Adipose tissue (tissue), 3 donors: Measurements from ENCODE around the gene LYG1. TPM values are rescaled to one million over a fixed set of nuclear protein-coding genes. Genes with fewer than 3 reads are reported as not detected.
"Not testable (repeated sequence)": the region's sequence is repeated elsewhere in the genome, so short reads cannot be mapped to it uniquely, and the experiment has no call there.

ENCODE experiments used
- H3K27ac ChIP-seq: one replicate; pipeline ENCODE4 v1.5.1; 2013; ENCODE audit warnings: low read depth, low read length
- WGBS, 3 donors: extraction: QIAGEN DNeasy Blood & Tissue Kit; methylation state at CpG; one replicate each; pipeline ENCODE4 v1.1.7; 2013; 5-methylcytosine and 5-hydroxymethylcytosine counted together
- polyA plus RNA-seq, 3 donors: library from polyadenylated mRNA; stranded (reverse); fragments of 200-250 nt; gene quantifications; one replicate each; pipeline ENCODE4 v1.2.3, GENCODE V29; 2013
- donor health status: healthy with polysubstance abuse.
- donor health status: Bipolar disorder and iron deficiency.
- donor health status: healthy.

LYG1 gene
- polyA plus RNA-seq, 3 donors, result 0.59 to 2.9 (median 0.65) TPM

- H3K27ac ChIP-seq, result no peak overlapping the region
Observed at GRCh38 chr2:99279969-99280695, 20.9 kb downstream of the LYG1 start.

GRCh38 chr2:99278793-99279291 is 22.2 kb downstream of the LYG1 start:
- no peak overlapping the region for H3K27ac ChIP-seq
- 90 to 100% (median 91%) methylated on average over 2 of the region's 2 CpGs for WGBS, 3 donors

GRCh38 chr2:99278195-99278765 is 22.7 kb downstream of the LYG1 start:
- 84 to 95% (median 93%) methylated on average over 5 of the region's 5 CpGs for WGBS, 3 donors
- not testable (repeated sequence) for H3K27ac ChIP-seq

GRCh38 chr2:99275882-99276281 is 25.1 kb downstream of the LYG1 start:
- WGBS, 3 donors, result 63 to 79% (median 66%) methylated on average over 7 of the region's 7 CpGs
- no peak overlapping the region for H3K27ac ChIP-seq

- H3K27ac ChIP-seq, result no peak overlapping the region
- 76 to 78% (median 76%) methylated on average over 4 of the region's 4 CpGs for WGBS, 3 donors
Observed at GRCh38 chr2:99261242-99261641, 39.8 kb downstream of the LYG1 start.

GRCh38 chr2:99260184-99260583 is 40.8 kb downstream of the LYG1 start:
- H3K27ac ChIP-seq, result no peak overlapping the region
- 93 to 100% (median 95%) methylated on average over 2 of the region's 2 CpGs for WGBS, 3 donors

- no peak overlapping the region for H3K27ac ChIP-seq
- WGBS, 3 donors, result 71 to 95% (median 71%) methylated on average over 4 of the region's 4 CpGs
Observed at GRCh38 chr2:99259465-99259864, 41.5 kb downstream of the LYG1 start.

- H3K27ac ChIP-seq, result no peak overlapping the region
- WGBS, 3 donors, result 95 to 97% (median 97%) methylated on average over 2 of the region's 2 CpGs
Observed at GRCh38 chr2:99256677-99257076, 44.3 kb downstream of the LYG1 start.

GRCh38 chr2:99255491-99256318 is 45.3 kb downstream of the LYG1 start, which contains the start of gene LYG2:
Gene LYG2, minus strand, starts transcription at chr2:99255666. Its CDS starts 1,406 bp downstream, at chr2:99254260.
- 62 to 79% (median 65%) methylated on average over 7 of the region's 7 CpGs for WGBS, 3 donors
- no peak within 1 kb of the TSS for H3K27ac ChIP-seq

- H3K27ac ChIP-seq, result no peak overlapping the region
- 89 to 96% (median 90%) methylated on average over 2 of the region's 2 CpGs for WGBS, 3 donors
Observed at GRCh38 chr2:99249951-99250350, 51.0 kb downstream of the LYG1 start.

GRCh38 chr2:99242151-99242550 is 58.8 kb downstream of the LYG1 start:
- no peak overlapping the region for H3K27ac ChIP-seq
- 76 to 88% (median 84%) methylated on average over 6 of the region's 6 CpGs for WGBS, 3 donors

GRCh38 chr2:99240431-99240830 is 60.6 kb downstream of the LYG1 start:
- 76 to 94% (median 88%) methylated on average over 6 of the region's 6 CpGs for WGBS, 3 donors
- no peak overlapping the region for H3K27ac ChIP-seq

- WGBS, 3 donors, result 89 to 95% (median 89%) methylated on average over 6 of the region's 6 CpGs
- H3K27ac ChIP-seq, result no peak overlapping the region
Observed at GRCh38 chr2:99238599-99238998, 62.4 kb downstream of the LYG1 start.

Other genes starting within 250 kb of the LYG1 start
- gene C2orf15, start 159.5 kb downstream of the LYG1 start, polyA plus RNA-seq, result 1 to 10 TPM in 1 of 3 donors, under 1 TPM in 1, not detected in 1; 0.76 to 1.8 TPM
- gene TSGA10, start 146.3 kb downstream of the LYG1 start, polyA plus RNA-seq, result 1 to 10 TPM in 2 of 3 donors, under 1 TPM in 1; 0.79 to 8.1 (median 3.4) TPM
- 10 to 100 TPM in 1 of 3 donors, 1 to 10 TPM in 2; 4.3 to 10.9 (median 8.1) TPM for gene LIPT1, start 146.2 kb downstream of the LYG1 start, polyA plus RNA-seq
- gene MITD1, start 120.1 kb downstream of the LYG1 start, polyA plus RNA-seq, result 10 to 100 TPM; 13.9 to 43.4 (median 19.8) TPM
- gene MRPL30, start 120.0 kb downstream of the LYG1 start, polyA plus RNA-seq, result 10 to 100 TPM; 11.5 to 21.7 (median 17.8) TPM
- not detected for gene LYG2, start 45.5 kb downstream of the LYG1 start, polyA plus RNA-seq
- gene TXNDC9, start 35.1 kb upstream of the LYG1 start, polyA plus RNA-seq, result 10 to 100 TPM in 2 of 3 donors, 1 to 10 TPM in 1; 8.5 to 28.8 (median 20.0) TPM
- gene EIF5B, start 36.2 kb upstream of the LYG1 start, polyA plus RNA-seq, result 10 to 100 TPM; 16.5 to 31.9 (median 25.3) TPM
- 10 to 100 TPM in 2 of 3 donors, 1 to 10 TPM in 1; 5.9 to 18.5 (median 11.8) TPM for gene REV1, start 188.8 kb upstream of the LYG1 start, polyA plus RNA-seq